GM12864 (cell line): ENCODE data around the gene HHATL.

Experiments used
- DNase-seq: peaks from one replicate; pipeline ENCODE4 v3.0.0-alpha.2; 2011; ENCODE audit warnings: low read depth
- H3K4me3 ChIP-seq: 2 replicates; pipeline ENCODE4 v1.5.1; 2011; ENCODE audit warnings: mild to moderate bottlenecking, low read depth, low read length, control low read depth
- CTCF ChIP-seq: IDR thresholded peaks from 2 replicates; pipeline ENCODE4 v1.5.1; 2011; ENCODE audit warnings: low read depth, mild to moderate bottlenecking, moderate library complexity, low read length, control low read depth, inconsistent platforms; ENCODE audit errors: missing control alignments

HHATL gene

GRCh38 chr3:42685891-42686820 is 16.4 kb downstream of the HHATL start:
- DNase-seq: no peak
- H3K4me3 ChIP-seq: no peak overlapping the region
- no peak for TF ChIP-seq CTCF

GRCh38 chr3:42685363-42685881 is 17.2 kb downstream of the HHATL start, which contains the start of gene KLHL40:
Gene KLHL40 (plus strand): TSS chr3:42685537. CDS start chr3:42685619, 82 bp downstream.
- no peak for TF ChIP-seq CTCF
- no peak within 1 kb of the TSS for H3K4me3 ChIP-seq
- no peak for DNase-seq

- H3K4me3 ChIP-seq: no peak overlapping the region
- no peak for TF ChIP-seq CTCF
- no peak for DNase-seq
Measured at GRCh38 chr3:42684632-42685362, 17.8 kb downstream of the HHATL start.

GRCh38 chr3:42683875-42684598 is 18.6 kb downstream of the HHATL start:
- no peak overlapping the region for H3K4me3 ChIP-seq
- TF ChIP-seq CTCF: no peak
- no peak for DNase-seq

GRCh38 chr3:42682301-42683070 is 20.1 kb downstream of the HHATL start:
- no peak for DNase-seq
- no peak for TF ChIP-seq CTCF

More at GRCh38 chr3:42682301-42683070, 20.1 kb downstream of the HHATL start:
- H3K4me3 ChIP-seq: no peak overlapping the region
